ENCODE results near the gene TSPAN18.

- TF ChIP-seq FOXP2 (optimal IDR thresholded peaks at IDR 0.05; ENCODE audit: control extremely low read depth, extremely low read length, insufficient read depth), result no peak
- TF ChIP-seq EZH2 (IDR thresholded peaks at IDR 0.05), result no peak
These were observed 64.7 kb downstream of the TSPAN18 start for GRCh38 chr11:44791316-44791925.

Data from SK-N-MC (cell line).